ENCODE data around the gene MCM7.
A peak's percentile ranks its signal among the peaks of the same experiment; 100 is the strongest.

MCM7 gene

DNA sequence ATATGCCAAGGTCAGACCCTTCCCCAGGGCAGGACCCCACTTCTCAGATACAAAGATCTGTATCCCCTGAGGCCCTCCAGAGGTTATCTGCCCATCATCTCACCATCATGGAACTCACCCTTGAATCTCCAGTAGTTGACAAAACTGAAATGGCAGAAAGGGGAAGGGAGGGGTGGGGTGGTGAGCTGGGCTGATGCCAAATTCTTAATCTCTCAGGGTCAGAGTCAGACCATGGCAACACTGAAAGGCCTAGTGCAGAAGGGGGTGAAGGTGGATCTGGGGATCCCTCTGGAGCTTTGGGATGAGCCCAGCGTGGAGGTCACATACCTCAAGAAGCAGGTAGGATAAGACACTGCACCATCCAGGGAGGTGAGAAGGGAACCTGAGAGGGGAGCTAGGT, 21.4 kb upstream of the MCM7 start:
- DNase-seq (ENCODE audit: low read depth in 2 of 2), result no peak

- DNase-seq (ENCODE audit: low read depth in 2 of 2), result no peak
Measured at GRCh38 chr7:100122067-100122466, 20.9 kb upstream of the MCM7 start.

DNA sequence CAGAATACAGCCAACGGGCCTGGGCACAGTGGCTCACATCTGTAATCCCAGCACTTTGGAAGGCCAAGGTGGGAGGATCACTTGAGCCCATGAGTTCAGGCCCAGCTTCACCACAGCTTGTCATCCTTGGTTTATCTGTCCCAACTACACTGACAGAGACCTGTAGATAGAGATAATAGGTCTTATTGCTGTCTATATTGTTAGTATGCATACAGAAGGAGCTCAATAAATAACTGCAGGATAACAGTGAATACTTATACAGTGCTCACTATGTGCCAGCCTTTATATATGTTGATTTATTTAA, 19.5 kb upstream of the MCM7 start:
- DNase-seq (ENCODE audit: low read depth in 2 of 2), result no peak

DNA sequence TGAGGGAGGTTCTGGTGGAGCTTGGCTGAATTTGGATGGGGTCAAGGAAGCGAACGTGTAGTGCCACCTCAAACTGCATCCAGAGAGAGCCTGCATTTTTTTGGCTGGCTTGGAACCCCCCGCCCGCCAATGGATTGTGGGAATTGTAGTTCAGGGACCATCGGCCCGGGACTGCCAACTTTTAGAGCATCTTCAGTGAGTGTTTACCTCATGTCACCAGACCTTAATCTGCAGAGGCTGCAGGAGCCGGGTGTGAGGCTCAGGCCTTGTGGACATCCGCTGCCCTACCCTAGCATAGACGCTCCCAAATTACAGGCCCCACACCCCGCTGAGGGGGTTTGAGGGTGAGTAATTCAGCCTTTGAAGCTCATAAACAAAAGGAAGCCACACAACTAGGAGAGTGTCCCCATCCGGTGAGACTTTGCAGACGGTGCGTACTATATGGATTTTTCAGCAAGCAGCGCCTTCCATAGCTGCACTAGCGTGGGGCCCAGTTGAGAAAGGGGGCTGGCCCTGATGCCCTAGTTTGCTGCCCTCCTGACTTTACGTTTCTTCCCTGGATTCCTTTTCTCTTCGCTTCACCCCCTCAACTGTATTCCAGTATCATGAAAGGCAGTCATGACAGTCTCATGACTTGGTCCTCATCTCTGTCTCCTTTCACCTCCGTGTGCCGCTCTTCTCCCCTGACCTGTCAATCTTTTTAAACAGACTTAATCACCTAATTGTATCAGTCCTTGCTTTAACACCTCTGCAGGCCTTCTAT, 19.0 kb upstream of the MCM7 start:
- DNase-seq (ENCODE audit: low read depth in 2 of 2), result peak; percentile 35 to 45

DNA sequence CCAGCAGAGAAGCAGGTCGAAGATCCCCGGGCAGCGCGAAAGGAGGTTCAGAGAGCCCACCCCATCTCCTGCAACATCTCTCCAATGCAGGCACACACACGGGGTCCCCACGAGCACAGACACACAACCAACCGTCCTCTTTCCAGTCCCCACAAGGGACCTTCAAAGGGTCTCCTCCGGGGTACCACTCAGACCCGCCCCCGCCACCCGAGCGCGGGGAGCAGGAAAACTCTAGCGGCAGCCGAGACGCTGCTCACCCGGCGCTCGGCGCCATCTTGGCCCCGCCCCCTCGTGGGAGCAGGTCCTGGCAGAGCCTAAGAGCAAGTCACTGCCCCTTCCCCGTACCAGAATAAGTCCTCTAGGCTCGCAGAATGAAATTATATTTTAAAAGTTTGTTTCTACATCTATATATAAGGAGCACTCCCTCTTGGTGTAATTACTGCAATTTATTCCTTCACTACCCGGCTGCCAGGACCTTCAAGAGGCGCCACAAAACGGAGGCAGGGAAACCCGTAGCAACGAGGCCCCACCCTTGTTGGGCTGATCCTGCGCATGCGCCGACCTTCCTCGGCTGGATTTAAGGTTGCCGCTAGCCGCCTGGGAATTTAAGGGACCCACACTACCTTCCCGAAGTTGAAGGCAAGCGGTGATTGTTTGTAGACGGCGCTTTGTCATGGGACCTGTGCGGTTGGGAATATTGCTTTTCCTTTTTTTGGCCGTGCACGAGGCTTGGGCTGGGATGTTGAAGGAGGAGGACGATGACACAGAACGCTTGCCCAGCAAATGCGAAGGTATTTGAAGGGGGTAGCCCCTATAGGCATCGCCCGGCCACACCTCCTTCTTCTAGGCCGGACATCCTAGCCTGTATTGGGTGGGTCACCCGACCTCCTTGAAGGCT, 18.1 kb upstream of the MCM7 start, which contains the start of the genes CNPY4 and TAF6:
Gene CNPY4, plus strand, starts transcription at position 563 of the 898 bp plus-strand sequence. Its CDS starts 111 bp downstream, at position 674.
Gene TAF6, minus strand, starts transcription at position 287 of the 898 bp plus-strand sequence. CDS start 5,149 bp downstream, outside the sequence.
- DNase-seq (ENCODE audit: low read depth in 2 of 2), result peak; percentile 87 to 88

GRCh38 chr7:100118388-100119071, 17.3 kb upstream of the MCM7 start:
- DNase-seq (ENCODE audit: low read depth in 2 of 2), result no peak

DNA sequence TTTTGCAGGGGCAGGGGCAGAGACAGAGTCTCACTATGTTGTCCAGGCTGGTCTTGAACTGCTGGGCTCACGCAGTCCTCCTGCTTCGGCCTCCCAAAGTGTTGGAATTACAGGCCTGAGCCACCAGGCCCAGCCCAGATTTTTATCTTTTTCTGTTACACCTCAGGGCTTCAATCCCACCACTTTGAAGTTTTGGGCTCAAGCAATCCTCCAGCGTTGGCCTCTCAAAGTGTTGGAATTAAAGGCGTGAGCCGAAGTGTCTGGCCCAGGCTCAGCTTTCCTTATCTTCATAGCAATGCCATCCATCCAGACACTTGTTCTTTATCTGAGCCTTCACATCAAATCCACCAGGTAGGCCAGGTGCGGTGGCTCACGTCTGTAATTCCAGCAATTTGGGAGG, 13.8 kb upstream of the MCM7 start:
- no peak for DNase-seq (ENCODE audit: low read depth in 2 of 2)

GRCh38 chr7:100111914-100112313, 10.7 kb upstream of the MCM7 start:
- no peak for DNase-seq (ENCODE audit: low read depth in 2 of 2)

GRCh38 chr7:100111156-100111555, 10.0 kb upstream of the MCM7 start:
- no peak for DNase-seq (ENCODE audit: low read depth in 2 of 2)

DNA sequence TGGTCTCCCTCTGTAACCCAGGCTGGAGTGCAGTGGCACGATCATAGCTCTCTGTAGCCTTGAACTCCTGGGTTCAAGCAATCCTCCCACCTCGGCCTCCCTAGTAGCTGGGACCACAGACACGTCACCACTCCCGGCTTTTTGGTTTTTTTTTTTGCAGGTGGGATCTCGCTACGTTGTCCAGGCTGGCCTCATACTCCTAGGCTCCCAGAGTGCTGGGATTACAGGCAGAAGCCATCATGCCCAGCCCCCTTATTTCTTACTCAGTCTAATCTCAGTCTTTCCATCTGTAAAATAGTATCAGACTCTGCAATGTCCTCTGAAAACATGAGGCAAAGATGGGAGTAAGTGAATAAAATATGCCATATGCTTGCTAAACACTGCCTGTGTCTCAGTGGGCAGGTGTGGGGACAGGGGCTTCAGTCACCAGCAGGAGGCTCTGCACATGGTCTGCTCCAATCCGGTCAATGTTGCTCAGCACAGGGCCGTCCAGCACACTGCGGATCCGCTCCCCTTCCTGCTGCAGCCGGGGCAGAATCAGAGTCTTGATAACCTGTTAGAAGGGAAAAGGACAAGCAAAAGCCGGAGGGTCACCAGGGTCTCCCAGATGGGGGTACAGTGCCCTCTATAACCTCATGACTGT, 8.4 kb upstream of the MCM7 start:
- no peak for DNase-seq (ENCODE audit: low read depth in 2 of 2)

DNA sequence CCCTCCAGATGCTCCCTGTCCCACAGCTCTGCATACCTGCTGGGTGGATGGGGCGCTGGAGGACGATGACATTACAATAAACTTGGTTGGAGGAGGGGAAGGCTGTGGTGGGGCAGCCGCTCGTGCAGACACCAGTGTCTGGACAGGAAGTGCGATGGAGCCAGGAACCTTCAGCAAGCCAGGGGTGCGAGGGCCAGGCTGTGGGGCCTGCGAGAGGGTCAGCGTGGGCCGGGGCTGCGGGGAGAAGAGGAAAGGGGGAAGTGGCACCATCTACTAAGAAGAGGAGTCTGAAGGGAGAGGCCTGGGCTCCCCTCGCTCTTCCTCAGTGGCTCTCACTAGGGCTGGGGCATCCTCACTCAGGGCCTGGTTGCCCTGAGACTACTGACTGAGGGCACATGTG, 6.7 kb upstream of the MCM7 start:
- DNase-seq (ENCODE audit: low read depth in 2 of 2), result no peak

DNA sequence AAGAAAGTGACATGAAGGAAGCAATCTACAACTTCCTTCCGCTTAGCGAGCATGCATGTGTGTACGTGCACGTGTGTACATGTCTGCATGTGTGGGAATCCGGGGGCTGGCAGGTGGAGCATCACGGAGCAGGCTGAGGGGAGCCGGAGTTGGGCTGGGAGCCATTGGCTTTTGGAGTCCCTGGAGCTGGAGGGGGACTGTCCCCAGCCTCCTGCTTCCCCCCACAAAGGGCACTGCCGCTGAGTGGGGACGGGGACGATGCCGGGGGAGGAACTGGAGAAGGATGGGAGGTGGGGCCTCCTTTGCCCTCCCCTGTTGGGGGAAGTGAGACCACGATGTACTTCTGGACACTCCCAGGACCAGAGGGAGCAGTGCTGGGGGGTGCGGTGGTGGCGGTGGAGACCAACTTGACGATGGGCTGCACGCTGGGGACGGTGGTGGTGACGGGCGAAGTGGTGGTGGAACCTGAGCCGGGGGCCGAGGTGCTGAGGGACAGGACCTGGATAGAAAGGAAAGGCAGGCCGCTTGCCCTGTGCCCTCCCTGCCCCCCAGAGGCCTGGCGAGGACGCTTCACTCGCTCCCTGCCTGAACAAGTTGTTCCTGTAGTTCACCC, 6.0 kb upstream of the MCM7 start:
- DNase-seq (ENCODE audit: low read depth in 2 of 2), result no peak

DNA sequence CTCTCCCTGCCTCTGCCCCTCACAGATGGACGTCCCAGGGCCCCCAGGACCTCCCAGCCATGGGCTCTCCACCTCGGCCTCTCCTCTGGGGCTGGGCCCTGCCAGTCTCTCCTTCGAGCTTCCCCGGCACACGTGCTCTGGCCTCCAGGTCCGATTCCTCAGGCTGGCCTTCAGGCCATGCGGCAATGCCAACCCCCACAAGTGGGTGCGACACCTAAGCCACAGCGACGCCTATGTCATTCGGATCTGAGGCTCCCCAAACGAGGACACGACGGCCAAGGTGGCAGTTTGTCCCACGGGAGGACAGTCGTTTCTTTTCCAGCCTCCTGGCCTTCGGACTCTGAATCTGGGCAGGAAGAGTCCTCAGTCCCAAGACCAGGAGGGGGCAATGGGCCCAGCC, 5.4 kb upstream of the MCM7 start:
- DNase-seq (ENCODE audit: low read depth in 2 of 2), result no peak

- no peak for DNase-seq (ENCODE audit: low read depth in 2 of 2)
Measured at GRCh38 chr7:100105534-100105933, 4.3 kb upstream of the MCM7 start.

DNA sequence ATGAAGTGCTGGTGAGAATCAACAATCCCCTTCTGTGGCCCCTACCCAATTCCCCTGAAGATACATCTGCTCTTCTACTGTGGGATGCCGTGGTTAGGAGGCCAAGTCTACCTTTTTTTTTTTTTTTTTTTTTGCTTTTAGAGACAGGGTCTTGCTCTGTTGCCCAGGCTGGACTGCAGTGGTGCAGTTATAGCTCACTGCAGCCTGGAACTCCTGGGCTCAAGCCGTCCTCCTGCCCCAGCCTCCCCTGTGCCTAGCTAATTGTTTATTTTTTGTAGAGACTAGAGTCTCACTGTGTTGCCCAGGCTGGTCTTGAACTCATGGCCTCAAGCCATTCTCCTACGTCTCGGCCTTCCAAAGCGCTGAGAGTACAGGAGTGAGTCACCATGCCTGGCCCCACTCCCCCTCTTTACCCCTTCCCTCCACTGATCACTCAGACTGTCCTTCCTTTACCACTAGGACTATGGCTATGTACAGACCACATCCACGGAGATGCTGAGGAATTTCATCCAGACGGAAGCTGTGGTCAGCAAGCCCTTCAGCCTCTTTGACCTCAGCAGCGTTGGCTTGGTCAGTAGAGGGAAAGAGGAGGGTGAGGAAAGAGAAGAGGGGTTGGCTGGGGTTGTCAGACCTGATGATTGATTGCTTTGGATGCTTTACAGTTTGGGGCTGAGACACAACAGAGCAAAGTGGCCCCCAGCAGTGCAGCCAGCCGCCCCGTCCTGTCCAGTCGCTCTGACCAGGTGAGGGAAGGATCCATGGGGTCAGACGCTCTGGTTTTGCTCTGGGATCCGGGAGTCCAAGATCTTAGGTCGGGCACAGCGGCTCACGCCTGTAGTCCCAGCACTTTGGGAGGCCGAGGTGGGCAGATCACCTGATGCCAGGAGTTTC, 2.0 kb upstream of the MCM7 start:
- DNase-seq (ENCODE audit: low read depth in 2 of 2), result no peak

DNA sequence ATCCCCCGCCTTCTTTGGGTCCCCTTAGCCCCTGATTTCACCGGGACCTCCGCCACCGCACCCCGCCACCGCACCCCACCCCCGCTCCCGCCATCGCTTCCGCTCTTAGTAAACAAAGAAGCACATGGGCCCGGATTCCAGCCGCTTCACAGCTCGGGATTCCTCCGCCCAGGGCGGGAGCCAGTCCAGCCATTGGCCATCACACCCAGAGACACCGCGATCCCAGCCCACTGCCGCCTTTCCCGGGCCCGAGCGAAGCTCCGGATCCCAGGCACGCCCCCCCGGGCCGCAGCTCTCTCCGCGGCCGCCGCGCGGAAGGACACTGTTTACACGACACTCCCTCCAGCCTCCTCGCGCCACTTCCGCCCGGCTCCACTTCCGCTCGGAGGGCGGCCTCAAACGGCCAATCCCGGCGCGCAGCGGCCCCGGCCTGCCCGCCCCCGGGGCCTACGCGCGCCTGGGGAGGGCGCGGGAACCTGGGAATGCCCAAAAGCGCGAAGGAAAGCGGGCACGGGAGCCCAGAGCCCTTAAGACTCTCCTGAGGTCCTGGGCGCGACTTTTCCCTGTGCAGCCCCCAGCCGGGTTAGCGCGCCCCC, 679 bp downstream of the MCM7 start:
- peak; percentile 97 for DNase-seq (ENCODE audit: low read depth in 2 of 2)

- no peak for DNase-seq (ENCODE audit: low read depth in 2 of 2)
Measured at GRCh38 chr7:100099452-100099851, 1.7 kb downstream of the MCM7 start.

- DNase-seq (ENCODE audit: low read depth in 2 of 2), result no peak
Measured at GRCh38 chr7:100098913-100099312, 2.3 kb downstream of the MCM7 start.

- no peak for DNase-seq (ENCODE audit: low read depth in 2 of 2)
Measured at GRCh38 chr7:100095704-100096103, 5.5 kb downstream of the MCM7 start.

DNA sequence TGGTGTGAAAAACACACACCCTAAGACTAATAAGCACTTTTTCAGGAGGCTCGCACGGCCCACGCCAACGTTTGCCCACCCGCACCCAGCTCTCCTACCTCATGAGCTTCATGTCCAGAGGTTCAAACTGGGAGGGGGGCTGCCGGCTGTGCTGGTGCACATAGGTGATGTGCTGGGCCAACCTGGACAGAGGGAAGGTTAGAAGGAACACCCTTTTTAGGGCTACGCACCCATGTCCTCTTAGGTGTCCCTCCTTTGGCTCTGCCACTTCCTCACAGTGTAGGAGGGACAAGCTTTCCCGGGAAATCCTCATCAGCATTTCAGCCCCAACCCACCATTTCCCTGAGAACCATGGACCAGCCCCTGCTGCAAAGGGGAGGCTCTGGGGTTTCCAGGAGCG, 5.9 kb downstream of the MCM7 start:
- no peak for DNase-seq (ENCODE audit: low read depth in 2 of 2)
